ENCODE measurements around the gene HNRNPH1. TPM values are rescaled to one million over a fixed set of nuclear protein-coding genes. Genes with fewer than 3 reads are reported as not detected.

Gene HNRNPH1
- total and polyA plus RNA-seq, 2 of the 13 experiments (the other 11 are each of a cell fraction or from before 2014, with no cell fraction given), result 382 to 1,064 TPM

GRCh38 chr5:179623003-179623905, at the start of gene HNRNPH1 (continued):
- TF ChIP-seq ZBTB34 (CRISPR knock-in tag; IDR thresholded peaks at IDR 0.05), result no peak
- peak; percentile 75 for TF ChIP-seq ASH2L (IDR thresholded peaks at IDR 0.05; ENCODE audit: insufficient read length, low read depth, low read length)
- TF ChIP-seq ATF7 (IDR thresholded peaks at IDR 0.05), result peak; percentile 46
- TF ChIP-seq ATF7 (CRISPR knock-in tag; IDR thresholded peaks at IDR 0.05), result no peak
- no peak; the same call in 1 of the 2 replicates for TF ChIP-seq FOXJ3 (CRISPR knock-in tag; IDR thresholded peaks at IDR 0.05; ENCODE audit: borderline replicate concordance)
- peak; percentile 80; the same call in 1 of the 2 replicates for TF ChIP-seq SPEN (CRISPR knock-in tag; IDR thresholded peaks at IDR 0.05; ENCODE audit: low read depth)
- peak; percentile 35 for TF ChIP-seq TAF15 (IDR thresholded peaks at IDR 0.05; ENCODE audit: low read depth, low read length, poor library complexity, severe bottlenecking)
- peak; percentile 61; the same call in 1 of the 2 replicates for TF ChIP-seq CBFB (CRISPR knock-in tag; IDR thresholded peaks at IDR 0.05)
- TF ChIP-seq BCL3 (CRISPR knock-in tag; IDR thresholded peaks at IDR 0.05), result no peak
- peak; percentile 74; the same call in 1 of the 2 replicates for TF ChIP-seq ZSCAN20 (CRISPR knock-in tag; IDR thresholded peaks at IDR 0.05; ENCODE audit: borderline replicate concordance)
- peak; percentile 100 for TF ChIP-seq AGO2 (optimal IDR thresholded peaks at IDR 0.05; ENCODE audit: low read depth, low read length)
- TF ChIP-seq UBTF (CRISPR knock-in tag; IDR thresholded peaks at IDR 0.05), result peak; percentile 60
- peak; percentile 37; the same call in 1 of the 2 replicates for TF ChIP-seq SP2 (CRISPR knock-in tag; IDR thresholded peaks at IDR 0.05)
- no peak for TF ChIP-seq HHEX (CRISPR knock-in tag; IDR thresholded peaks at IDR 0.05)
- TF ChIP-seq TMF1 (CRISPR knock-in tag; IDR thresholded peaks at IDR 0.05; ENCODE audit: low read depth), result peak; percentile 95; the same call in 1 of the 2 replicates
- TF ChIP-seq SOX6 (IDR thresholded peaks at IDR 0.05), result no peak
- TF ChIP-seq SOX6 (CRISPR knock-in tag; IDR thresholded peaks at IDR 0.05), result peak; percentile 64
- TF ChIP-seq ZNF432 (CRISPR knock-in tag; IDR thresholded peaks at IDR 0.05; ENCODE audit: borderline replicate concordance), result no peak
- peak; percentile 55 for TF ChIP-seq TEAD3 (CRISPR knock-in tag; optimal IDR thresholded peaks at IDR 0.05; ENCODE audit: borderline replicate concordance)
- no peak; the same call in 1 of the 2 replicates for TF ChIP-seq FOXK2 (IDR thresholded peaks at IDR 0.05)
- peak; percentile 47; the same call in 1 of the 2 replicates for TF ChIP-seq TP53 (CRISPR knock-in tag; conservative IDR thresholded peaks at IDR 0.05)
- TF ChIP-seq ARNT (IDR thresholded peaks at IDR 0.05), result no peak
- peak; percentile 63; the same call in 1 of the 2 replicates for TF ChIP-seq ZNF124 (CRISPR knock-in tag; IDR thresholded peaks at IDR 0.05)
- TF ChIP-seq HNRNPK (IDR thresholded peaks at IDR 0.05; ENCODE audit: low read depth, low read length, poor library complexity, severe bottlenecking), result peak; percentile 13

Data from HepG2 (cell line).